Stimulated activated CD8-positive, alpha-beta memory T cell treated with anti-CD3 and anti-CD28 coated beads, Interleukin-4, amount 100 ng/mL, for 48 hours (primary cell): ENCODE measurements around the gene RIN3.
"Not testable (repeated sequence)": the region's sequence is repeated elsewhere in the genome, so short reads cannot be mapped to it uniquely, and the experiment has no call there.

ENCODE experiments used
- DNase-seq: peaks from one replicate; pipeline ENCODE4 v3.0.0-alpha.2; 2020

The RIN3 gene

DNA sequence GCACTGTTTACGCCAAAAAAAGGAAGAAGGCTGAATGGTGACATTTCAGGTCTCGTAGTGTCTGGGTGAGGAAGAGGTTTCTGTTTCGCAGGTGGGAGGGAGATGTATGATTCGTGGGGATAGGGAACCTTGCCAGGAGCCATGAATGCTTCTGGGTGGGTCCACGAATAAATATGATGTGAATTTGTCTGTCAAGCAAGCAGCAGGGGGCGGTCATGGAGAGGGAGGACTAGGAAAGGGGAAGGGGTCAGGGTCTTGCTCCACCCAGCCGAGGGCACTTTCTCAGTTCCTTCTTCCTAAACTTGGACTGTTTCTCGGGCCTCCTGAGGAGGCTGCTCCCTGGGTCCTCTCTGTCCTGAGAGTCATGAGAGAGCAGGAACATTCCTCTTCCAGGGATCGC lies 162.4 kb downstream of the RIN3 start:
- no peak for DNase-seq

DNA sequence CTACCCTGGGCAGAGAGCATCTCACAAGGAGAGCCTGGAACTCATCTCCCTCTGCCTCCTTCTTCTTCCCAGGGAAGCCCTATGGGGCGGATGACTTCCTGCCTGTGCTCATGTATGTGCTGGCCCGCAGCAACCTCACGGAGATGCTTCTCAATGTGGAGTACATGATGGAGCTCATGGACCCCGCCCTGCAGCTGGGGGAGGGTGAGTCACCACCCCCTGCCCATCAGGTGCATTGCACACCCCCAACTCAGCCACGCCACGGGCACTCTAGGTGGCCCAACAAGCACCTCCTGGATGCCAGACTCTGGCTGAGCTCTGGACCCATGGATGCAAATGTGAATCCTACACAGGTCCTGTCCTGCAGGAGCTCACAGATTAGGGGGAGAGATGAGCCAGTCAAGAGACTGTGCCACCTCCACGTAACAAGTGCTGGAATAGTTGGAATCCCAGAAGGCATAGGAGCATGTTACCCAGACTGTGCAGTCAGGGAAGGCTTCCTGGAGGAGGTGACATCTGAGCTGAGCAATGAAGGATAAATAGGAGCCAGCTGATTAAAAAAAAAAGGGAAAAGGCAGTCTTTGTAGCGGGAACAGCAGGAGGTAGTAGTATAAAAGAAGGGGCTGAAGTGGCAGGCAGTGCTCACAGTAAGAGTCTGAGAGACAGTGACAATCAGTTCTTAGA lies 163.0 kb downstream of the RIN3 start:
- no peak for DNase-seq

DNA sequence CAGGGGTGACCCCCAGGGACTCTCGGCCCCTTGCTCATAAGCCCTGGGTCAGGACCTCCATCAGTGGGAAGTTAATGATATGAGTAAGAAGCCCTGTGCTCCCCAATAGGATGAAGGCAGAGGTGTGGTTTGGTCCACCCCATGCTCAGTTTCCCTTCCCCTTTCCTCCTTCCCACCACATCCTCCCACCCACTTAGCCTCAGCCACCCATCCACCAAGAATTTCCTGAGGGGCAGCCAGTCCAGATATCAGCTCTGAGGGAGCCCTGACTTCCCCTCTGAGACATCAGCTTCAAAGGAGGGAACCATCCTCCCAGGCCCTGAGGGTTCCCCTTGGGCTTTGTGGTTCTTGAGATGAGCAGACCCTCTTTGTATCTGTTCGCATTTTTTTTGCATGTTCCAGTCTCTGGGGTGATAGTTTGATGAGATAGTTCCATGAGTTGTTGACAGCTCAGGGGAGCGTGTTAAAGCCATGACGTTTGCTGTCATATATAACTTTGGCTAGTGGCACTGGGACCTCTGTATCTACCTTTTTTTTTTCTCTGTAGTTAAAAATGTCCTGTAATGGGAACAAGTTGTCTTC lies 163.6 kb downstream of the RIN3 start:
- peak; percentile 85 for DNase-seq

DNA sequence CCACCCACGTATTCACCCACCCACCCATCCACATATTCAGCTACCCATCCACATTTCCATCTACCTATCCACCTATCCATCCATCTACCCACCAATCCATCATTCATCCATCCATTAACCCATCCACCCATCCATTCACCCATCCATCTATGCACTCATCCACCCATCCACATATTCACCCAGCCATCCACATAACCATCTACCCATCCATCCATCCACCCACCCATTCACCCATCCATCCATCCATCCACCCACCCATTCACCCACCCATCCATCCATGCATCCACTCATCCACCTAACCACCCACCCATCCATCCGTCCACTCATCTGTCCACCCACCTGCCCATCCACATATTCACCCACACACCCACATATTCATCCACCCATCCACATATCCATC lies 164.4 kb downstream of the RIN3 start:
- DNase-seq = no peak

DNA sequence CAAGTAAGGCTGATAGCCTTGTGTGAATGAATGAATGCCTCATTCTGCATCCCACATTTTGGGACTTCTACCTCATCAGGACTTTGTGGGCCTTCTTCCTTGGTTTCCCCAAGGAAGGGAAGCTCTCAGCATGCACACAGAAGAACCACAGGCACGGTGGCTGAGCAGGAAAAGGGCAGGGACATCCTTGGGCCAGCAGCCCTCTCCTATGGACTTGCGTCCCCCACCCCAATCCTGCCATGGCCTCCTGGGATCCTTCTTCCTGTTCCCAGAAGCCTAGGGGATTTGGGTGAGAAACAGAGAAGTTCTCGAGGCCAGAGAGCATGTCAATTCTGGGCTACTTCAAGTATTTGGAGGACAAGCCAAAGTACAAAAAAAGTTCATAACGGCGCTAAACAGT lies 165.2 kb downstream of the RIN3 start:
- DNase-seq = no peak

DNA sequence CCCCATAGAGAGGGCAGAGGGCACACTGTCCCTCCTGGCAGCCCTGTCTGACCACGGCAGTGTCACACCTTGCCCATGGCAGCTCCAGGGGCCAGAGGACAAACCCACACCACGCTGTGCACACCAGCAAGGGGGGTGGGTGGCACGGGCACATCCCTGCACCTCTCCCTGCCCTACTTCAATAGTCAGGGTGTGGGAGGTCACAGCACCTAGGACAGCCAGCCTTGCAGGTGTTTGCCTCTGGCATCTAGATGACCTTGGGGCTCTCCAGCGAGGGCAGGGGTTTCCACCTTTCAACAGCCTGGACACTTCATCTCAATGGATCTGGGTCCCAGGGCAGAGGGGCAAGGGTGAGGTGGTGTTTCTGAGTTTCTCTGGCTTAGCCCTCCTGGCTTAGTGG lies 165.7 kb downstream of the RIN3 start:
- no peak for DNase-seq

DNA sequence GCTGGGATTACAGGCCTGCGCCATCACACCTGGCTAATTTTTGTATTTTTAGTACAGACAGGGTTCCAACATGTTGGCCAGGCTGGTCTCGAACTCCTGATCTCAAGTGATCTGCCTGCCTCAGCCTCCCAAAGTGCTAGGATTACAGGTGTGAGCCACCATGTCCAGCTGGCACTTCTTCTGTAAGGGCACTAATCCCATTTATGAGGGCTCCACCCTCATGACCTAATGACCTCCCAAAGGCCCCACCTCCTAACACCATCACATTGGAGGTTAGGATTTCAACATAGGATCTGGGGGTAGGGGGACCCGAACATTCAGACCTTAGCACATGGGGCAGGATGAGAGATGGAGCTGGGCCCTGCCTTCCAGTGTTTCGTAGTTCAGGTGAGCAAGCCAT lies 166.7 kb downstream of the RIN3 start:
- DNase-seq = not testable (repeated sequence)

DNA sequence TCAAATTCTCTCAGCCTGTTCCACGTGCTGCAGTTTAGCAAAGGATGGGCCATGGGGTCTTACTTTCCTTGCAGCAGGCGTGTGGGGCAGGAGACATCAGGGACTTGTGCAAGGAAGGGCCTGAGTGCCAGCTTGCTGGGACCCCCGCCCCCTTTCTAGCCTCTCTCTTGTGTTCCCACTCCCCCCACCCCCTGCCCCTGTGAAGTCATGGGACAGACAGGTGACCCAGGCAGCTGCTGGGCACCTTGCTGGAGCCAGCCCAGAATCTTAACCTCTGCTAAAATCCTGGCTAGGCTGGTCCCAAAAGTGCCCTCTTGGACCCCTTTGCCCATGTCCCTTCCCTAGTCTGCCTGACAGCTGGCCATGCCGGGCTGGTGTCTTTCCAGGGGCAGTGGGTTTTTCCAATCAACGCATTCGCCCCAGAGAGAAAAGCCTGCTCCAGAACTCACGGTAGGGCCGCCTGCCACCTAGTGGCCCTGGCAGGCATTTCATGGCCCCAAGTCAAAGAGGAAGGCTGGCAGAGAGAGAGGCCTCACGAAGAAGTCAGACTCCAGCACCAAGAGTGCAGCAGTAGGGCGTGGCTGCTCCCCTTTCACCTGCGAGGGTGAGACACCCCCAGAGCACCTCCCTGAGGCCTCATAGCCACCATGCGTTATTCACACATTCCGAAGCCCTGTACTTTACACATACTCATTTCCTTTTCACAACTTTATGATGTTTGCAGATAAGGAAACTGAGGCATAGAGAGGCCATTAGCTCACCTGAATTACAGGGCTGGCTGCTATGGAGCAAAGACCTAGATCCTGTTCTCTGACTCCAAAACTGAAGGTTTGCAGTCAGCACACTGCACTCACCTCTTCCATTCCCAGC lies 167.4 kb downstream of the RIN3 start:
- peak; percentile 83 for DNase-seq

DNA sequence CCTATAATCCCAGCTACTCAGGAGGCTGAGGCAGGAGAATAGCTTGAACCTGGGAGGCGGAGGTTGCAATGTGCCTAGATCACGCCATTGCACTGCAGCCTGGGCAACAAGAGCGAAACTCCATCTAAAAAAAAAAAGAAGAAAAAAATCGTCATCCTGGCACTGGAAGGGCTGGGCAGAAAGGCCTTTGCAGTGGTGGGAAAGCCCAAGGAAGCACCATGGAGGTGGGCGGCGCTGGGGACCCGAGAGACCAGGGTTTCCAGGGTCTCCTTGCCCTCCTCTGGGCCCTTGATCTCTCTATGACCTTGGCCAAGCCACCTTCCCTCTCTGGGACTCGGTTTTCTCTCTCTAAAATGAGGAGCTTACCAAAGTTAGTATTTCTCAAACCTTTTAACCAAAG lies 169.5 kb downstream of the RIN3 start:
- no peak for DNase-seq

DNA sequence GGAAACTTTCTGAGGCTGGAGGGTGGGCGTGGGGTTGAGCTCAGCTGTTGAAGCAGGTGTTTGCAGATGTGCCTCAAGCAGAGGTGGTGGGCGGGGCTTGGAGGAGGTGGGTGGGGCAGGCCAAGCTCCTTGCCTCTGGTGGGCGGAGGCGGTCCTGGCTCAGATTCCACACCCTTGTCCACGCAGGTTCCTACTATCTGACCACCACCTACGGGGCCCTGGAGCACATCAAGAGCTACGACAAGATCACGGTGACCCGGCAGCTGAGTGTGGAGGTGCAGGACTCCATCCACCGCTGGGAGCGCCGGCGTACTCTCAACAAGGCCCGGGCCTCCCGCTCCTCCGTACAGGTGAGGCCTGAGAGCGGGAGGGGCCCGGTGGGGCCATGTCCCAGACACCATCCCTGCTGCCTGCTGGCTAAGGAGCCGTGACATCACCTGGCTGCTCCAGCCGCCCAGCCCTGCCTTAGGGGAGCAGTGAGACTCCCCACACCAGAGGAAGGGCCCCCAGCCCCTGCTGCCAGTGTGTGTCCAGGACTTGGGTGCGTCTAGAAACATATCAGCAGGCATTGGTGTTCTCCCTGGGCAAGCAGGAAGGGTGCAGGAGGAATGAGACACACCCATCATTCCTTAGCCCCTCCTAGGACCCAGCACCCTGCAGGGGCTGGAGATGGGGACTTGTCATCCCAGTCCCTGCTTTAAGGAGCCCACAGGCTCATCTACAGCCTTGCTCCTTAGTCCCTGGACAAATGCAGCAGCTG lies 171.4 kb downstream of the RIN3 start:
- no peak for DNase-seq

DNA sequence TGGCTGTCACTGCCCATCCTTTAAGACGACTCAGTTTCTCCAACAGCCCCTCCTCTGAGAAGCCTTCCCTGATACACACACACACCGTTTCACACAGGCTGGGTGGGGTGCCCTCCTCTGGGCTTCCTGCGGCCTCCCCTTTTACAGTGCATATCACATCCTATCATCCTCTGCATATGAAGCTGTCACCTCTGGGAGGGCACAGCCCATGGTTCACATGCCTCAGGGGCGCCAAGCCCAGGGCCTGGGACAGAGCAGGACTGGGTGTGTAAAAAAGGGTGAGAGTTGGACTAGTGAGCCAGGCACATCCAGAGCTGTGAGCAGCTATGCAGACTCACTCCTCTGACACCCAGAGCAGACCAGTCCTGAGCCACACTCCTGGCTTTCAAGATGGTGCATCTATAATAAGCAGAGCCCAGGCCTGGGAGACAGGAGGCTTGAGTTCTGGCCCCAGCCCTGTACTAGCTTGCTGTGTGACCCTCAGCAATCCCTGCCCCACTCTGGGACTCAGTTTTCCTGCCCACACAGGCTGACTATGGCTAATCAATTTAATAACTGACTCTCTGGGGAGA lies 172.3 kb downstream of the RIN3 start:
- no peak for DNase-seq

DNA sequence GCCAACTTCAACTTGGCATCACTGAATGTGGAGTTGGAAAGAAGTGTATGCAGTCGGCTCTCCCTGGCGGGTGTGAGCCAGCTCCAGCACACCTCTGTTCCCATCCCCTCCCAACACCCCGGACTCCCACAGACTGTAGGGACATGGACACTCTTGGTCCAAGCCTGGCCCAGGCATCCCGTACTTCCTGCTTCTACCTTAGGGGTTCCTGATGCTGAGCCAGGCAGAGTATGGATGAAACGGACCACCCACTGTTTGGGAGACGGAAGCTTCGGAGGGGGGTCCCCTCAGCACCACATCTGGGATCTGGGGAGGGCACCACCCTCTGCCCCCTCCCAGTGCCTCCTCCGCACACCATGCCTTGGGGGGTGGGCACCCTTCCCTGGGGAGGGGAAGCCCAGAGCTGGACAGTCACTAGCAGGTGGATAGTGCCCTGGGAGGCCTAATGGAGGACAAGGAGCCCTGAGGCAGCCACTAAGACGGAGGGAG lies 172.9 kb downstream of the RIN3 start:
- DNase-seq = no peak

DNA sequence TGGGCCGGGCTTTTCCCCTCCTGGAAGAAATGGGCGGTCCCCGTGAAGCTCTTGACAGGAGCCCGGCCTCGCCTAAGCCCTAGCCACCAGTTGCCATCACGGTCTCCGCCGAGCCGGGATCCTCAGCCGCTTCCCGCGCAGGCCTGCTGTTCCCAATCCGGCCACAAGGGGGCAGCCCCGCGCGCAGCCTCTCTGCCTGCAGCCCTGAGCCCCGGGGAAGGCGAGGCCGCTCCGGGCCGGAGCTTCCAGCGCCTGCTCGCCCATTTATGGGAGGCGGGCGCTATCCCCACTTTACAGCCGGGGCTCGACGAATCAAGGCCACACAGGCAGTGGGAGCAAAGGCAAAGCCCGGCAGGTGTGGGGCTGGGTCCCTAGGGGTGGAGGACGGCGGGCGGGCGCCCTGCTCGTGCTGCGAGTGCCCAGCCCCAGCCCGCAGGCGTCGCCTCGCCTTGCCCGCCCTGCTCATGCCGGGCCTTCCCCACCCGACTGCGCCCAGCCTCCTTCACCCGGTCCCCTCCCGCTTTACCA lies 173.4 kb downstream of the RIN3 start:
- DNase-seq = peak; percentile 79

DNA sequence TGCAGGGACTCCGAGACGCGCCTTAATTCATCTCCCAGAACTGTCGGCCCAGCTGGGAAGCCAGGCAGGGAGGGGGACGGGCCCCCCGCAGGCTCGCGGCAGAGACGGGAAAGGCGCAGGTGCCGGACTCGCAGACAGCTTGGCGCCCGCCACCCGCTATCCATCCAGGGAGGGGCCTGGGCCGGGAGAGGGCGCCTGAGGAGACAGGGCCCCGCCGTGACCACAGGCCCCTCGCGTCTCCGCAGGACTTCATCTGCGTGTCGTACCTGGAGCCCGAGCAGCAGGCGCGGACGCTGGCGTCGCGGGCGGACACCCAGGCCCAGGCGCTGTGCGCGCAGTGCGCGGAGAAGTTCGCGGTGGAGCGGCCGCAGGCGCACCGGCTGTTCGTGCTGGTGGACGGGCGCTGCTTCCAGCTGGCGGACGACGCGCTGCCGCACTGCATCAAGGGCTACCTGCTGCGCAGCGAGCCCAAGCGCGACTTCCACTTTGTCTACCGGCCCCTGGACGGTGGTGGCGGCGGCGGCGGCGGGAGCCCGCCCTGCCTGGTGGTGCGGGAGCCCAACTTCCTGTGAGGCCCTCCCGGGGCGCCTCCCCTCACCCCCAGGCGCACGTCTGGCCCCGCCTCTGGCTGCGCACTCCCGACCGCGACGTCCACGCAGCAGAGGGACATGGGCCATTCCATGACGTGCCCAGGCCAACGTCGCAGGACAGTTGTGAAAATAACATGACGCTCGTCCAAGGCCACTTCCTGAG lies 174.3 kb downstream of the RIN3 start:
- no peak for DNase-seq

DNA sequence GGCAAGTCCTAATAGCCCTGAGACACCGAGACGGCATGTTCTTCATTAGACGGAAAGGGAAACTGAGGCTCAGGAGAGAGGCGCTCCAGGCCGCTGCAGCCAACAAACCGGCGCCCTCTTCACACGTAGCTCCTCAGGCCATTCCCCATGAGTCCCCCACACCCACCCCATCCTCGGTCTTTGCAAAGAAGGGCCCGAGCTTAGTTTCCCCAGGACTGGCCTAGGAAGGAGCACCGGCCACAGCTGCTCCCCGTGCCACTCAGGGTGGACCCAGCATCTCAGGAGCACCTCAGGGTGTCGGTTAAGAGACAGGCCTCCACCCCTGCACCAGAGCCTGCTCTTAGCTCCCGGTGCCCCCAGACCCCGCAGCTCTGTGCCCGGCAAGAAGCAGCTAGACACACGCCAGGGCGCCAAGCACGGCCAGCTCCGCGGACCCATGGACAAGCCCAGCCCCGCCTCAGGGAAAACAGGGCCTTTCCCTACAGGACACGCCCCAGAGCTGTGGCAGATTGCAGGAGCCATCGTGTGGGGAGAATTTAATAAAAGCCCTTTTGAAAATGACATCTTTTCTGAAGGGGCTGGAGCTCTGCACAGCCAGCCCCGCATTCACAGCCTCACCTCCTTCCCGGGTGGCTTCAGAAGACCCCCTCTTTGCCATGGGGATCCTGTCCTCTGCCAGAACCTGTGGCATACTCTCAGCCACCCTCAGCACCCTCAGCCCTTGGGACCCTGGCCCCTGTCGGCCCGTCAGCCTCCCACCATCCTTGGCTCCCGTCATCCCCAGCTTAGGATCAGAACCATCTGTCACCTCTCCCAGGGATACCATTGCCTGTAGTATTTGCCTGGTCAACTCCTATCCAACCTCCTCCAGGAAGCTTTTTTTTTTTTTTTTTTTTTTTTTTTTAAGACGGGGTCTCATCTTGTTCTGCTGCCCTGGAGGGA lies 175.1 kb downstream of the RIN3 start:
- DNase-seq = no peak

DNA sequence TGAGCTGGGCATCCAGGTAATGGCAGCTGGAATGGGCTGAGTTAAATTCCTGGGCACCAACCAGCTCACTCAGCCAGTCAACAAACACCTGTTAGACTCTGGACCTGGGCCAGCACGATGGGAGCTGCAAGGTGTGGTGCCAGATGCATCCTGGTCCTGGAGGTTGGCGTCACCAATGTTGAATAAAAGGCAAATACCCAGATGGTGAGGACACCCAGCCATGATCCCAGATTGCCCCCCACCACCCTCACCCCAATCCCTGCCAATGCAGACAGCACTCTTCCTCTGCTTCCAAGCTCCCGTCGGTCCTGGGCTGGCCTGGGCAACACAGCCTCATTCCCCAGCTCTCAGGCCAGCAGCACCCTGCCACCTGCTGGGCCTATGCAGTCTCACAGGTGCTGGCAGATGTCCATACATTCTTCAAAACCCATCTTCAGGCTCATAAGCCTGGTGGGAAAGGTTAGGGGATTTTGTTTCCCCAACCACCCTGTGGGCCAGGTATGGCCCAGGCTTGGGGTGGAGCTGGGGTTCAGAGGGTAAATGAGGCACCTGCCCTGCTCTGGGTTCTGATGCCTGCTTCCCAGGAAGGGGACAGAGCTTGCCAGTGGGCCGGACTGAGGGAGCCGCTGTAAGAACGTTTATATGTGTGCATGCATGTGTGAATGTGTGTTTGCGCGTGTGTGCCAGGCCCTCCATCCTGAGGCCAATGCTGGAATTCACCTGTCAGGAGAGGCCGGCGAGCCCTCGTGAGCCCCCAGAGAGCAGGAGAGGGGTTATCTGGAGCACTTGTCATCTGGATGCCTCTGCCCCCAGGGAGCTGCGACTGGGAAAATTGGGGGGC lies 176.8 kb downstream of the RIN3 start:
- no peak for DNase-seq

DNA sequence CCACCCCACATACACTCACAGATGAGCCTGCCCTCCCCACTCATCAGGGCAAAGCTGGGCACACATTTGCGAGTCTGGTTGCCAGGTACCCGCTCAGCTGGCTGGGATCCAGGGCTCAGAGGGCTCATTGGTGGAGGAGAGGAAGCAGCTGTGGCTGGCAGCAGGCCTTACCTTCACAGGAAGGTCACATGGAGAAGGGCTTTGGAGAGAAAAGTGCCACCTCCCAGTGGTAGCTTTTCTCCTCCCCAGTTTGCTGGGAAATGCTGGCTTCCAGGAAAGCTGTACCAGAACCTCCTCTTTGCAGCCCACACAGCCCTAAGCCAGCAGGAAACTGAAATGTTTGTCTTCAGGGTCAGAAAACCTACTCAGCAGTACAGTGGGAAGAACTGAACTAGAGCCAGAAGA lies 179.2 kb downstream of the RIN3 start:
- no peak for DNase-seq

DNA sequence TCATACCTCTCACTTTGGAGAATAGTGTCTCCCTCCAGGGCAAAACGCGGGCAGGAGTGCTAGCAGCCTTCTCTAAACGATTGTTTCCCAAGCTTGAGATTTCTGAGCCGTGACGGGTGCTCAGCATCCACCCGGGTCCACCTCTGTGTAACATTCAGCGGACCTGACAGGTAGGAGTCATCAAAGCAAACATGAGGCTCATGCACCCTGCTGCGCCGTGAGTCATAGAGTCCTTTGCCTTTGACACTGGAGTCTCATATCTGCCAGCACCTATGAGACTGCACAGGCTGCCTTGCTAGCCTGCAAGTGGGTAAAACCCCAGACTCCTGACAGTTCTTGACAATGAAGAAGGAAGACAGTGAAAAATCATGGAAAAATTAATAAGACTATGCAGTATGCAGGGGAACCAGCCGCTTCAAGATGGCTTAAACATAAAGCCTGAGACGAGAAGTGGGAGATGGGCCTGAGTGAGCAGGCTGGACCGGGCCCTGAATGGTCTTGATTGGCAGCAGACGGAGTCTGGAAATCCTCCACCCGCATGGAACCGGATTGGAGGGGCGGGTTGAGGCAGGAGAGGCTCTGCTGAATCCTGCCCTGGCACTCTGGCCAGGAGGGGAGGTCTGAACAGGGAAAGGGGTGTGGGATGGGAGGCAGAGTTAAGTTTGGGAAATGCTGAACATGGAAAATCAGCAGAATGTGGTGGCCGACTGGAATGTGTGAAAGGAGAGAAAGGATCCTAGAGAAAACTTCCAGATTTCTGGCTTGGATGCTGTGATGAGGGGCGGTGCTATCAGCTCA lies 180.6 kb downstream of the RIN3 start:
- no peak for DNase-seq

DNA sequence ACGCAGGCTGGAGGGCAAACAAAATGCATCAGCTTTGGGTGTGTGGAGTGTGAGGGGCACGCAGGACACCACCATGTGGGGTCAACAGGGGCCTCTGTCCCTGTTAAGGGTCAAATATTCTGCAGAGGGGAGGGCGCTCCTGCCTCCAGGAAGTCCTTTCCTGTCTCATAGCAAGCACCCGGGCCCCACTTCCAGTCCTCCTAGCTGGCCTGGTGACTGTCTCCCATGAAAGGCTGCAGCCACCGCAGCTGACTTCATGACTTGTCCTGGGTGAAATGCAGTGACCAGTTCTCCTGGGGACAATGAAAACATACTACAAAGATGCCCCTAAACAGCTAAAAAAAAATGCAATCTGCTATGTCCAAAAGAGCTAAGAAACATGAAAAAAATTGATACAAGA lies 181.2 kb downstream of the RIN3 start:
- DNase-seq = no peak
